HEK293T (cell line): ENCODE results near the gene FOXO1.

ENCODE experiments used
- ARNT ChIP-seq: fragments of 450-650 bp; IDR thresholded peaks from 2 replicates; pipeline ENCODE4 v1.6.1; 2017; ENCODE audit warnings: mild to moderate bottlenecking
- BHLHE40 ChIP-seq: fragments of 450-650 bp; IDR thresholded peaks from 2 replicates; pipeline ENCODE4 v1.6.1; 2016; ENCODE audit warnings: mild to moderate bottlenecking, moderate library complexity, borderline replicate concordance
- FOXA1 ChIP-seq: fragments of 450-650 bp; IDR thresholded peaks from 2 replicates; pipeline ENCODE4 v1.6.1; 2016; ENCODE audit warnings: mild to moderate bottlenecking
- FOXK2 ChIP-seq: fragments of 450-650 bp; IDR thresholded peaks from 2 replicates; pipeline ENCODE4 v1.6.1; 2016; ENCODE audit warnings: mild to moderate bottlenecking
- FOXM1 ChIP-seq: fragments of 450-650 bp; IDR thresholded peaks from 2 replicates; pipeline ENCODE4 v1.6.1; 2017; ENCODE audit warnings: mild to moderate bottlenecking, borderline replicate concordance
- HDGF ChIP-seq: fragments of 450-650 bp; IDR thresholded peaks from 2 replicates; pipeline ENCODE4 v1.6.1; 2017; ENCODE audit warnings: antibody characterized with exemption, borderline replicate concordance
- L3MBTL2 ChIP-seq: fragments of 450-650 bp; conservative IDR thresholded peaks from 2 replicates; pipeline ENCODE4 v1.6.1; 2016; ENCODE audit warnings: mild to moderate bottlenecking
- LEF1 ChIP-seq: fragments of 450-650 bp; IDR thresholded peaks from 2 replicates; pipeline ENCODE4 v1.6.1; 2017; ENCODE audit warnings: mild to moderate bottlenecking, borderline replicate concordance
- NFRKB ChIP-seq: fragments of 450-650 bp; IDR thresholded peaks from 2 replicates; pipeline ENCODE4 v1.6.1; 2016; ENCODE audit warnings: mild to moderate bottlenecking, moderate library complexity
- PKNOX1 ChIP-seq: fragments of 450-650 bp; IDR thresholded peaks from 2 replicates; pipeline ENCODE4 v1.6.1; 2016
- SP1 ChIP-seq: fragments of 450-650 bp; IDR thresholded peaks from 2 replicates; pipeline ENCODE4 v1.6.1; 2017
- SUZ12 ChIP-seq: fragments of 450-650 bp; IDR thresholded peaks from 2 replicates; pipeline ENCODE4 v1.6.1; 2016; ENCODE audit warnings: mild to moderate bottlenecking
- TARDBP ChIP-seq: fragments of 450-650 bp; IDR thresholded peaks from 2 replicates; pipeline ENCODE4 v1.6.1; 2016
- ZNF384 ChIP-seq: fragments of 450-650 bp; IDR thresholded peaks from 2 replicates; pipeline ENCODE4 v1.6.1; 2016

- TF ChIP-seq L3MBTL2 (no peak), LEF1 (no peak), SUZ12 (no peak), FOXA1 (no peak), ZNF384 (no peak), FOXM1 (no peak), ARNT (no peak), TARDBP (no peak), BHLHE40 (no peak), FOXK2 (no peak), SP1 (no peak), HDGF (no peak), PKNOX1 (no peak), NFRKB (no peak)
Observed at GRCh38 chr13:40569024-40569350, 97.5 kb downstream of the FOXO1 start.
